DMS153 treated with DMSO at 0.1 percent for 48 hours (cell line): ENCODE measurements around the gene GDF10.

Source experiments
- DNase-seq: peaks from one replicate; lab custom pipeline; 2025; ENCODE audit not compliant: unreplicated experiment; lab: John Stamatoyannopoulos, UW

GDF10 gene

GRCh38 chr10:47332371-47332770, 32.4 kb downstream of the GDF10 start:
- no peak for DNase-seq

- DNase-seq: no peak
Observed at GRCh38 chr10:47332946-47333345, 32.9 kb downstream of the GDF10 start.

GRCh38 chr10:47333532-47333931, 33.5 kb downstream of the GDF10 start:
- no peak for DNase-seq

GRCh38 chr10:47334466-47335295, 34.7 kb downstream of the GDF10 start:
- DNase-seq: no peak

- no peak for DNase-seq
Observed at GRCh38 chr10:47335906-47336305, 35.9 kb downstream of the GDF10 start.

GRCh38 chr10:47336387-47337134, 36.6 kb downstream of the GDF10 start:
- no peak for DNase-seq

GRCh38 chr10:47337310-47337709, 37.3 kb downstream of the GDF10 start:
- DNase-seq: no peak

- DNase-seq: no peak
Observed at GRCh38 chr10:47339186-47339735, 39.3 kb downstream of the GDF10 start.

GRCh38 chr10:47339759-47340607, 40.0 kb downstream of the GDF10 start:
- DNase-seq: no peak

- DNase-seq: no peak
Observed at GRCh38 chr10:47340608-47341170, 40.7 kb downstream of the GDF10 start.

- no peak for DNase-seq
Observed at GRCh38 chr10:47344996-47345870, 45.2 kb downstream of the GDF10 start.

- no peak for DNase-seq
Observed at GRCh38 chr10:47346581-47347302, 46.7 kb downstream of the GDF10 start.

- DNase-seq: no peak
Observed at GRCh38 chr10:47347303-47347675, 47.3 kb downstream of the GDF10 start.

GRCh38 chr10:47348138-47348651, 48.2 kb downstream of the GDF10 start, which contains the start of gene RBP3:
RBP3 (plus strand) TSS chr10:47348363; CDS start chr10:47348485, 122 bp downstream.
- no peak for DNase-seq

- no peak for DNase-seq
Observed at GRCh38 chr10:47348661-47349470, 48.9 kb downstream of the GDF10 start.

- DNase-seq: no peak
Observed at GRCh38 chr10:47349516-47349915, 49.5 kb downstream of the GDF10 start.

GRCh38 chr10:47349941-47350371, 50.0 kb downstream of the GDF10 start:
- DNase-seq: no peak
